Endometrium (tissue), 2 donors: ENCODE measurements around the gene BCDIN3D.
"Not testable (repeated sequence)": the region's sequence is repeated elsewhere in the genome, so short reads cannot be mapped to it uniquely, and the experiment has no call there.

Source experiments
- FAIRE-seq: peaks from 2 replicates; lab custom pipeline; 2012; peaks lifted over from hg19 to GRCh38; lab: Jason Lieb, UNC
- donor health status: control.
- donor health status: control.

The BCDIN3D gene

DNA sequence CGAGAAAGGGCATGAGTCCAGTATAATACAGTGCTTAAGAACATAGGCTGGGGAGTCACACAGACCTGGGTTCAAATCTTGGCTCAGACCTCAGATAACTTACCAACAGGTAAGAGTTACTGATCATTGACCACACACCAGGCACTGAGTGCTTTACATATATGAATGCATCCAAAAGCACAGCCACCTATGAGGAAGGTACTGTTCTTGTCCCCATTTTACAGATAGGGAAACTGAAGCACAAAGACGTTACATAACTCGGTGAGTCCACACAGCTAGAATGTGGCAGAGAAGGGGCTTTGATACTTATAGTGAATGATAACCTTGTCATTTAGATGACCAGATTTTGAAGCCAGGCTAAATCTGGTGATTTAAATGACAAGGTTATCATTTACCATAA is 33.2 kb upstream of the BCDIN3D start:
- FAIRE-seq = no peak

GRCh38 chr12:49875115-49875720 is 32.3 kb upstream of the BCDIN3D start:
- no peak for FAIRE-seq

DNA sequence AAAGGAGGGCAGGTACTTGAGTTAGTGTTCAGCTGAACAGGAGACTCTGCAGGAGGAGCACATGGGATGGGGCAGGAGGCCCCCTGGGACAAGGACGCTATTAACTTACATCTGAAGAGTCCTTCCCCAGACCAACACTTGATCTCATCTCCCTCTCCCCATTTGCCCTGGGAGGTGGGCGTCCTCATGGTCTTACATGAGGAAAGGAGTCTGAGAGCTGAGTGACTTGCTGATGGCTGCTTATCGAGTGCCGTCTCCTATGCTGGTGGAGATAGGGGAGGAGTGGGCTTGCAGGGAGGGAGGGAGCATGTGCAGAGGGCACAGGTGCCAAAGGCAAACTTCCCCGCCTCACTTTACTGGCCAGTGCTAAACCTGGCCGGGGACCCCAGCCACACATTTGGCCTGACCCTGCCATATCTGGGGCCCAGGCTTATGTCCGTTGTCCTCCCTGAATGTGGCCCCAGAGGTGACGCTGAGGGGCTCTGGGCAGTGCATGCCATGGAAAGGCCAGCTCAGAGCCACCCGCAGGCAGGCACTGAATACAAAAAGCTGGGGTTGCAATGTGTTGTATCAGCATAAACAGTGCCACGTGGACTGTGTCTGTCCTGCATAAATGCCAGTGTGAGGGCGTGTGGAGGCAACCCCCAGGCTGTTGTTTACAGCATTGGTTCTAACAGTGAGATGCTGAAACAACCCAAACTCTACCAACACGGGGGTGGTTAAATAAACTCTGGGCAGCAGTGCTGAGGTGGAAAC is 31.4 kb upstream of the BCDIN3D start:
- no peak for FAIRE-seq

DNA sequence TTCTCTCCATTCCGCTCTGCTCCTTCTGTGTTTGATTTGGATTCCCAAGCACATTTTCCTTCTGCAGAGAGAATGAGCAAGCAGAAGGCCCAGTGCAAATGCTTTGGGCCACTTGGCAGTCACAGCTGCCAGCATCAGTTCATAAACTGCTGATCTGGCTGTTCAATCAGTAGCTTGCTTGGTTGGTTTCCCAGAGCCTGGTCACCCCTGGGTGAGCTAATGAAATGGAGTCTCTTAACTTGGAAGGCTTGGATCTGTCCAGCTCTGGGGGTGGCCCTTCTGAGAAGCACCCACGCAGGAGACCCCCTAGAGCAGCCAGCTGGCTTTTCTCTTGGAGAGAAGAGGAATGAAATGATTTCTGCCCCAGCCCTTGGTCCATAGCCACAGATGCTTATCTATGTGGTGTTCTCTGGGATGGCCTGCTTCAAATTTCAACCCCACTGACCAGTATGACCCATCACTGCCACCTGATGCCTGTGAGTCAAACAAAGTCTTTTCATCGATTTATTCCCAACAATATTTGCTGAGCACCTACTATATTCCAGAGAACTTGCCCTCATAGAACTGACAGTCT is 30.5 kb upstream of the BCDIN3D start:
- no peak for FAIRE-seq

- FAIRE-seq = no peak
Observed at GRCh38 chr12:49872781-49873181, 29.9 kb upstream of the BCDIN3D start.

DNA sequence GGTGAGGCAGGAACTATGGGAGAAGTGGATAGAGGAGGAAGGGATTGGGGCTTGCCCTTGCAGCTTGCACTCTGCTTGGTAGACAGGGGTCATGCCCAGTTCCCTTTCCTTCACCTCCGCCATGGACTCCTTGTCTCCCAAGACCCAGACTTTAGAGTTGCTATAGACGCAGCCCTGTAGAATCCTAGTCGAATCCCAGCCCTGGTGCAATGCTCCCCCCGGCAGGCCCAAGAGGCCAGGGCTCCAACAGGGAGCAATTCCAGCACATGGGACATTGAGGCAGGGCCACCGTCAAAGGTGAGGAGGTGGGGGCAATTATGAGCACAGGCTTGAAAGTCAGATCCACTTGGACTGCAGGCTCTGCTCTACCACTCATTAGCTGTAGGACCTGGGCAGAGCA is 29.5 kb upstream of the BCDIN3D start:
- no peak for FAIRE-seq

DNA sequence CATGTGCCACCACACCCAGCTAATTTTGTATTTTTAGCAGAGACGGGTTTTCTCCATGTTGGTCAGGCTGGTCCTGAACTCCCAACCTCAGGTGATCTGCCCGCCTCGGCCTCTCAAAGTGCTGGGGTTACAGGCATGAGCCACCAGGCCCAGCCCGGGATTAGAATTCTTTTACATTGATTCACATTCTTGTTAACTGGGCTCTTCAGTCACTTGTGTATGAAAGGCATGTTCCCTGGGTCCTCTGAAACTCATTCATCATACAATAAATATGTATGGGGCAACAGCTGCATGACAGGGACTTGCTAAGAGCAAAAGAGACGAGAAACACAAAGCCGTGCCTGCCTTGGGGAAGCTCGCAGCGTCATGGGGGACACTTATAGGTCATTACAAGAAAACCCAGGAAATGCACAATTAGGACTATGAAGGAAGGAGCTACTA is 28.9 kb upstream of the BCDIN3D start:
- not testable (repeated sequence) for FAIRE-seq

DNA sequence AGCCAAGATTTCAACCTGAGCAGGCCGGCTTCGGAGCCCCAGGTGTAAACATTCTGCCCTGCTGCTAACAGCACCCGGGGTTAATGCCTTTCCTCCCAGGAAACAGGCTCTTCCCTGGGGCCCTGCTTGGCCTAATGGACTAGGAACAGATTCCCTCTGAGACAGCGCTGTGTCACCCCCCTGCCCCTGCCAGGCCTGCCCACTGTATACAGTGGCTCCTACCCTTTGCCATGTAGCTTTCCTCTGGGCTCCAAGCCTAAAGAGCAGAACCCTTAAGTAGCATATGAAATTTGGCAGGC is 28.3 kb upstream of the BCDIN3D start:
- FAIRE-seq = no peak

- no peak for FAIRE-seq
Observed at GRCh38 chr12:49870501-49871262, 27.8 kb upstream of the BCDIN3D start.

- no peak for FAIRE-seq
Observed at GRCh38 chr12:49869816-49870500, 27.1 kb upstream of the BCDIN3D start.

GRCh38 chr12:49868952-49869815 is 26.3 kb upstream of the BCDIN3D start:
- FAIRE-seq = peak; percentile 55

GRCh38 chr12:49868449-49868848 is 25.5 kb upstream of the BCDIN3D start:
- FAIRE-seq = no peak

DNA sequence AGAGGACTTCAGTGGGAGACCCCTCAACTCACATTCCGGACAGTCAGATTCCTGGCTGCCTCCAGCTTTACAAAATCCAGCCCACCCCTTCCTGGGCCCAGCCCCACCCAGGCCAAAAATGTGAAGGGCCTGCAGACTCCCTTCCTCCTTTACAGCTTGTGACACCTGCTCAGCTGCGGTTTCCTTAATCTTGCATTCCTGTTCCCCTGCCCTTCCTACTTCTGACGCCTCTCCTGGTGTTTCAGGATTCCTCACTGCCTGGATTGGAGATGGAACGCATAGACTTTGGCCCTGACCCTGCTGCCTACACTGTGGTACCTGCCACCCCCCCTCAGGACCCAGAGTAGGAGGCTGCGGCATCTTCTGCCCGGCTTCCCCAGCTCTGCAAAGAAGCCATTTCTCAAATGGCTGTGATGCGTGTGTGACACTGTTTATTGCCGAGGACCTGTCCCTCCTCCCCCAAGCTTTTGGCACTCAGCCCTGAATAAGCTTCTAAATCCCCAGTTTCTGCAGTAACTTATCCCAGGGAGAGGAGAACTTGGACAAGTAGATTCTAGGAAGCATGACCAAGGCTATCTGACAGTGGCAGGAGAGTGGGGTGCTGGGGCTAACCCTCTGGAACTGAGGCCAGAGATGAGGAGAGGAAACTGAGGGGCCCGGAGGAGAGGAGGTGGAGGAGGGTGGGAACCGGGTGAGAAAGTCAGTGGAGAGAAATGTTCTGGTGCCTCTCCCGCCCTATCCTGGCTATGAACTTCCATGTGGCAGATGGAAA is 24.9 kb upstream of the BCDIN3D start:
- FAIRE-seq = no peak

DNA sequence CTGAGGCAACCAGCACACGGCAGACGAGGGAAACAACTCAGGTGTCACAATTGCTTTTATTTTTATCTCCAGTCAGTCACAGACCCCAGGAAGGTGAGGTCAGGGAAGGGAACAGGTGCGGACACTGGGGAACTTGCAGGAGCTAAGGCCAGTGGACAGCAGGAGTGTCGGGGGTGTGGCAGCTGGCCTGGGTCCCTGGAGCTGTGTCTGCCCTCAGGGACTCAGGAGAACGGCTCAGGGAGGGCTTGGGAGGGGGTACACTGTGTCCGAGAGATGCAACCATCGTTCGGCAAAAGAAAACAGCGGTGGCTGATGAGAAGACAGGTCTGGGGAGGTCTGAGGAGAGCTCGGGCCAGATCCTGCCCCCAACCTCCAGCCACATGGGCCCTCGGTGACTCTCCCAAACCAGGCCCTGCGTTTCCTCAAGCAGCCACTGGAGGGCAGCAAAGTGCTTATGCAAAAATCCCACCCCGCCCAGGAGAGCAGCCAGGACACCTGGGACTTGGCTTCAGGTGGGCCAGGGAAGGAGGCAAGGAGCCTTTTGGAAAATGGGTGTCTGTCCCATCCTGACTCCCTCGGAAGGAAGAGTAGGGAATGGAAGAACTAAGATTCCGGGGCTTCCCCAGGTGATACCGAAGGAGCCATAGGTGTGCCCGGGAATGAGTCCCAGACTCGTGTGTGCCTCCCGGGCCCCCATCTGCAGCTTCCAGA is 24.1 kb upstream of the BCDIN3D start:
- no peak for FAIRE-seq

DNA sequence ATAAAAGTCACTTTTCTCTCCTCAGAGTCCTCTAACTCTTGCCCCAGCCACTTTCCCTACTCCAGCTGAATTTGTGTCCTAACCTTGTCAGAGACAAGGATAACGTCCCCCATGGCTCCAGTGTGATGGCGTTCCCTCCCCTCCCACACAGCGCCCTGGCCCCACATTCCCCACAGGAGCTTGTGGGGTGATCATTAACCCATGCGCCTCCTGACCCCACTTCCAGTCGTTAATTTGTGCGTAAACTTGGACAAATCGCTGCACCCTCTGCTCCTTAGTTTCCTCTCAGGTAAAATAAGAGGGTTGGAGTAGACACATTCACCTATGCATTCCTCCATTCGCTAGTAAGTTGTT is 22.9 kb upstream of the BCDIN3D start:
- FAIRE-seq = no peak

DNA sequence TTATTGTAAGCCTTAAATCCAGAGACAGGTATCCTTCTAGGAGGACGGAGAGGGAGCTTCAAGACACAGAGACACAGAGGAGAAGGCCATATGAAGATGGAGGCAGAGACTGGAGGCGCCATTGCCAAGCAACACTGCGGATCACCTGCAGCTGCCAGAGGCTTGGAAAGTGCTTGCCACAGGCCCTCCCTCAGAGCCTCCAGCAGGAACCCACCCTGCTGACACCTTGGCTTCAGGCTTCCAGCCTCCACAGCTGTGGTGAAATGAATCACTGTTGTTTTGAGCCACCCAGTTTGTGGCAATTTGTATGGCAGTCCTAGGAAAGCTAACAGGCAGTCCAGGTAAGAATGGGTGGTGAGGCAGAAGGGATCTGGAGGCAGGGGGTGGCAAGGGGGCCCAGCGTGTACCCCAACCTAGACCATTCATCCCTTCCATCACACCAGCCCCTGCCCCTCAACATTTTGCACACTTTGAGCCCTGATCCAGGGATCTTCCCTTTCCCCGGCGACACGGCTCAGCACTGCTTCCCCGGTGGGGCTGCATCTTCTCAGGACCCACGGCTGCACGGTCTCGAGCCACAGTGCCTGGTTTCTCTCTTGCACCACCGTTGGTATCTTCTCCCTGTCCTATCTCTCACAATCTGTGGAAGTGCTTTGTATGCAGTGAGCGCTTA is 22.3 kb upstream of the BCDIN3D start:
- FAIRE-seq = no peak

DNA sequence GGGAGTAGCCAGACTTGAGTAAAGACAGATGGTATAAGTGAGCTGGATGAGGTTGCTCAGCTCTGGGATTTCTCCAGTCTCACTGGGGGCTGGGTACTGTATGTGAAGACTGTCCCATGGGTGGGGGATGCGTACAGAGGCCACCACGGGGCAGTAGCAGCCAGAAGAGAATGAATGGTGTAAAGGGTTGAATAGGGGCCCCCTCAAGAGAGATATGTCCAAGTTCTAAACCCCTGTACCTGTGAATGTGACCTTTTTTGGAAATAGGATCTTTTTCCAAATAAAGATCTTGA is 21.8 kb upstream of the BCDIN3D start:
- no peak for FAIRE-seq

- FAIRE-seq = no peak
Observed at GRCh38 chr12:49863946-49864797, 21.3 kb upstream of the BCDIN3D start.

GRCh38 chr12:49860921-49861320 is 18.0 kb upstream of the BCDIN3D start:
- not testable (repeated sequence) for FAIRE-seq
